Esophagus squamous epithelium (tissue), 5 donors: ENCODE data around the gene KCNN3. TPM values are rescaled to one million over a fixed set of nuclear protein-coding genes. Genes with fewer than 3 reads are reported as not detected.
A peak's percentile ranks its signal among the peaks of the same experiment; 100 is the strongest.

Source experiments
- DNase-seq: peaks from one replicate; lab custom pipeline; 2025; lab: John Stamatoyannopoulos, UW
- H3K27ac ChIP-seq, 4 donors: fragments of 200-600 bp; sonication (generic); one replicate each; pipeline ENCODE4 v1.5.1; 2016 to 2019; ENCODE audit warnings: mild to moderate bottlenecking in 1 of 4
- H3K27me3 ChIP-seq, 4 donors: fragments of 200-600 bp; sonication (generic); 1 replicate in 3 of 4; 2 replicates in 1 of 4; pipeline versions ENCODE4 v1.5.1 to v1.6.0; 2017 to 2021; ENCODE audit warnings: antibody characterized with exemption in 1 of 4
- H3K36me3 ChIP-seq, 3 donors: fragments of 200-600 bp; sonication (generic); one replicate each; pipeline ENCODE4 v1.5.1; 2016 to 2019
- H3K4me1 ChIP-seq, 3 donors: fragments of 200-600 bp; sonication (generic); one replicate each; pipeline ENCODE4 v1.5.1; 2017 to 2019
- H3K4me3 ChIP-seq, 4 donors: fragments of 200-600 bp; sonication (generic); 1 replicate in 3 of 4; 2 replicates in 1 of 4; pipeline ENCODE4 v1.5.1; 2016 to 2019; ENCODE audit warnings: mild to moderate bottlenecking in 2 of 4, moderate library complexity in 1 of 4
- H3K9me3 ChIP-seq, 3 donors: fragments of 200-600 bp; sonication (generic); one replicate each; pipeline ENCODE4 v1.5.1; 2016 to 2019
- POLR2A ChIP-seq, 4 donors: fragments of 450-650 bp; IDR thresholded peaks; one replicate each; pipeline ENCODE4 v1.6.1; 2017; ENCODE audit warnings: antibody characterized with exemption in 4 of 4, mild to moderate bottlenecking in 4 of 4, moderate library complexity in 3 of 4
- WGBS, 2 donors: methylation state at CpG; one replicate each; pipeline ENCODE4 v1.1.5; 2018; 5-methylcytosine and 5-hydroxymethylcytosine counted together
- intact Hi-C: fragments of 100-400 bp; cut with DNase I; formaldehyde crosslinking; loops from one replicate; pipeline ENCODE4 v1.15.0; 2022
- total RNA-seq, 4 donors: library from RNA; depleted of rRNA; stranded (reverse); fragments of >200 nt; gene quantifications; one replicate each; pipeline ENCODE4 v1.1.0, GENCODE V29; 2016
- TF ChIP-seq, protein P1 (sequence below), 6 experiments: fragments of 450-650 bp in 4 of 6; fragments of 200-600 bp in 2 of 6; sonication (generic) in 2 of 6; IDR thresholded peaks; one replicate each; pipeline ENCODE4 v1.5.1; 2016 to 2019; ENCODE audit warnings: antibody characterized with exemption in 6 of 6, mild to moderate bottlenecking in 4 of 6, moderate library complexity in 4 of 6
- donor health status: DM: yes; HTN: yes; CAD: no.

Gene KCNN3
- total RNA-seq, 4 donors from 2014 or later, result 0.08 to 1.7 (median 0.50) TPM

DNA sequence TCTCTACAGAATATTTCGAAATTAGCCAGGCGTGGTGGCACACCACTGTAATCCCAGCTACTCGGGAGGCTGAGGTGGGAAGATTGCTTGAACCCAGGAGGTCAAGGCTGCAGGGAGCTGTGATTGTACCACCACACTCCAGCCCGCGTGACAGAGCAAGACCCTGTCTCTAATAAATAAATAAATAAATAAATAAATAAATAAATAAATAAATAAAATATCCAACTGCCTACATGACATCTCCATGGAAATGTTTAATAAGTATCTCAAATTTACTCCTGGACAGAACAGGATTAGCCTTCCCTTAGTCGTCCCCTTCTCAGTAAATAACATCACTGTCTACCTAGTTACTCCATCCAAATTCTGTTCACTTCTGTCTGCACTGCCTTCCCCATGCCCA lies 29.0 kb upstream of the KCNN3 start:
- H3K27ac ChIP-seq, result no peak overlapping the region
- no peak for TF ChIP-seq POLR2A (IDR thresholded peaks at IDR 0.05)
- TF ChIP-seq, protein P1, sequence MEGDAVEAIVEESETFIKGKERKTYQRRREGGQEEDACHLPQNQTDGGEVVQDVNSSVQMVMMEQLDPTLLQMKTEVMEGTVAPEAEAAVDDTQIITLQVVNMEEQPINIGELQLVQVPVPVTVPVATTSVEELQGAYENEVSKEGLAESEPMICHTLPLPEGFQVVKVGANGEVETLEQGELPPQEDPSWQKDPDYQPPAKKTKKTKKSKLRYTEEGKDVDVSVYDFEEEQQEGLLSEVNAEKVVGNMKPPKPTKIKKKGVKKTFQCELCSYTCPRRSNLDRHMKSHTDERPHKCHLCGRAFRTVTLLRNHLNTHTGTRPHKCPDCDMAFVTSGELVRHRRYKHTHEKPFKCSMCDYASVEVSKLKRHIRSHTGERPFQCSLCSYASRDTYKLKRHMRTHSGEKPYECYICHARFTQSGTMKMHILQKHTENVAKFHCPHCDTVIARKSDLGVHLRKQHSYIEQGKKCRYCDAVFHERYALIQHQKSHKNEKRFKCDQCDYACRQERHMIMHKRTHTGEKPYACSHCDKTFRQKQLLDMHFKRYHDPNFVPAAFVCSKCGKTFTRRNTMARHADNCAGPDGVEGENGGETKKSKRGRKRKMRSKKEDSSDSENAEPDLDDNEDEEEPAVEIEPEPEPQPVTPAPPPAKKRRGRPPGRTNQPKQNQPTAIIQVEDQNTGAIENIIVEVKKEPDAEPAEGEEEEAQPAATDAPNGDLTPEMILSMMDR (IDR thresholded peaks at IDR 0.05), result no peak
- DNase-seq, result no peak
- H3K4me1 ChIP-seq, result peaks cover 0 to 6% (median 3%) of the 10 kb centered on the region in 3 donors
- intact Hi-C loops, result no loop called here
- H3K9me3 ChIP-seq, result no peaks in the 10 kb centered on the region
- no peaks in the 10 kb centered on the region for H3K27me3 ChIP-seq
- no peaks in the 10 kb centered on the region for H3K36me3 ChIP-seq
- H3K4me3 ChIP-seq, result no peak overlapping the region
- 77 to 78% methylated on average over 6 of the region's 6 CpGs for WGBS, 2 donors

DNA sequence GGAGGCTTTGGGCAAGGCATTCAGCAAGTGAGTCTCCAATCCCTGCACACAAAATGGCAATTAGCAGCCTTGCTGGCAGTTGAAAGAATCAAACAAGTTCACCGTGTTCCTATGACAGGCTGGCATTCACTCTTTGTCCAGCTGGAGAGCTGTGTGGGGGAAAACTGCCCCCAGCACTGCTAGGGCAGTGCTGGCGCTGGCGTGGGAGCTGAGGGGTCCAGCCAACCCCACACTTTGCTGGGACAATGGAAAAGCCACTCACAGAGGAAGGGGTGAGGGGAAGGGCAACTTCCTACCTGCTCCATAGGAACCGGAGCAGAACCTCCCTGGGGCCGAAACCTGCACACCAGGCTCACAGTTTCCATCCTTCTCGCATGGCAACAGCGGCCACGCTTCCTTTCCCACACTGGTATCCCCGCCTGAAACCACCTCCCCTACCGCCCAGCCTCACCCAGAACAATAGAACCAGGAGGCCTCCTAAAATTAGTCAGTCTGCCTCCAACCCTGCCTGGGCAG lies 26.7 kb upstream of the KCNN3 start:
- Histone ChIP-seq H3K9me3 (no peaks in the 10 kb centered on the region), H3K36me3 (no peaks in the 10 kb centered on the region), H3K27me3 (no peaks in the 10 kb centered on the region), H3K27ac (peak overlapping the region in 2 of 4 donors; percentile 5 to 10), H3K4me3 (no peak overlapping the region), H3K4me1 (peaks cover 0 to 6% (median 3%) of the 10 kb centered on the region in 3 donors)
- DNase-seq, result no peak
- TF ChIP-seq POLR2A (IDR thresholded peaks at IDR 0.05), result no peak
- TF ChIP-seq, protein P1 (IDR thresholded peaks at IDR 0.05), result no peak
- WGBS, 2 donors, result 46 to 60% methylated on average over 6 to 9 of the region's 10 CpGs
- intact Hi-C loops, result no loop called here

DNA sequence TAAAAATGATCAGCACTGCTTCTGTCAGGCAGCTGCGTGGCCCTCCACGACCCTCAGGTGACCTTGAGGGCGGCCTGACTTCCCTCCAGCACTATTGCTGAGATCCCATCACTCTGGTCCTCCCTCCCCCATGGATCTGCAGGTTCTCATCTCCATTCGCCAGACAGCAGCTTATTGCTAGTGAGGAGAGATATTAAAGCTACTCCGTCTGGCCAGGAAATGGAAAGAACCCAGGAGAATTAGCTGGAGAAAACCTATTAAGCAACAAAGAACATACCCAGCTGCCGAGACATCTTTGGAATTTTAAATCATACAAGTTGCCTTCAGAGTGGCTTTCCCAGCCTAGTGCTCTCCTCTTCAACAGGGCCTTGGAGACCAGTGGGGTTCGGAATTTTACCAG lies 25.7 kb upstream of the KCNN3 start:
- TF ChIP-seq, protein P1 (IDR thresholded peaks at IDR 0.05), result no peak
- no peak for TF ChIP-seq POLR2A (IDR thresholded peaks at IDR 0.05)
- Histone ChIP-seq H3K9me3 (no peaks in the 10 kb centered on the region), H3K27me3 (no peaks in the 10 kb centered on the region), H3K36me3 (no peaks in the 10 kb centered on the region), H3K4me3 (no peak overlapping the region), H3K4me1 (peaks cover 0 to 6% (median 3%) of the 10 kb centered on the region in 3 donors), H3K27ac (no peak overlapping the region)
- intact Hi-C loops, result no loop called here
- WGBS, 2 donors, result 69 to 73% methylated on average over 7 of the region's 7 CpGs
- no peak for DNase-seq

DNA sequence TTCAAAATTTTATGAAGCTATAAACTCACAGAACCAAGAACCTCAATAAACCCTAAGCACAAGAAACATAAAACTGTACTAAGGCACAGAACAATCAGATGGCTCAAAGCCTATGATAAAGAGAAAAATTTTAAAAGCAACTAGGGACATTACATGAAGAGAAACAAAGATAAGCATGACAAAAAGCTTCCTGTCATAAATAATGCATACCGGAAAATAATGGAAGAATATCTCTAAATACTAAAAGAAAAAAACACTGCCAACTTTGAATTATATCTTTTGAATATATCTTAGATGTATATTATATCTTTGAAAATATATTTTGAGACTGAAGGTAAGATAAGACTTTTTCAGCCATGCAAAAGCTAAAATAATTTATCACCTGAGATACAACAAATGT lies 21.4 kb upstream of the KCNN3 start:
- no peak overlapping the region for H3K4me3 ChIP-seq
- no peak for DNase-seq
- H3K27me3 ChIP-seq, result no peaks in the 10 kb centered on the region
- no peaks in the 10 kb centered on the region for H3K36me3 ChIP-seq
- intact Hi-C loops, result no loop called here
- H3K9me3 ChIP-seq, result no peaks in the 10 kb centered on the region
- no peak overlapping the region for H3K27ac ChIP-seq
- 73 to 82% methylated on average over 1 of the region's 1 CpG for WGBS, 2 donors
- no peak for TF ChIP-seq POLR2A (IDR thresholded peaks at IDR 0.05)
- TF ChIP-seq, protein P1 (IDR thresholded peaks at IDR 0.05), result no peak
- no peaks in the 10 kb centered on the region for H3K4me1 ChIP-seq

DNA sequence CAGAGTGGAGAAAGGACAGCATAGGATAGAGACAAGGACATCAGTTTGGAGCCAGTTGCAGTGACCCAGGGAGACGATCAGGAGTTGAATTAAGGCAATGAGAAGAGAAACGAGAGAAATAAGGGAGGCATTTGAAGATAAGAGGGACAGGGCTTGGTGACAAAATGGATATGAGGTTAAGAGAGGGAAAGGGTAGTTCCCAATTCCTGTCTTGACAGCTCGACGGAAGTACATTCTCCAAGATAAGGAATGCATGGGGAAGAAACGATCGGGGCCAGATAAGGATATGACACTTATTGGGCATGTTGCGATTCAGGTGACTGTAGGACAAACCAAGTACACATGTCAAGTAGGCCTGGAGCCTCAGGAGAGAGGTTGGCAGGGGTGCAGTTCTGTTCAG lies 18.7 kb upstream of the KCNN3 start:
- TF ChIP-seq POLR2A (IDR thresholded peaks at IDR 0.05), result no peak
- TF ChIP-seq, protein P1 (IDR thresholded peaks at IDR 0.05), result no peak
- no peaks in the 10 kb centered on the region for H3K27me3 ChIP-seq
- H3K4me1 ChIP-seq, result no peaks in the 10 kb centered on the region
- 84 to 85% methylated on average over 7 of the region's 7 CpGs for WGBS, 2 donors
- intact Hi-C loops, result no loop called here
- no peaks in the 10 kb centered on the region for H3K9me3 ChIP-seq
- H3K4me3 ChIP-seq, result no peak overlapping the region
- H3K36me3 ChIP-seq, result no peaks in the 10 kb centered on the region
- DNase-seq, result no peak
- H3K27ac ChIP-seq, result no peak overlapping the region
